Ureter (tissue), 1 donor: ENCODE results near the gene PTPRJ. TPM values are rescaled to one million over a fixed set of nuclear protein-coding genes. Genes with fewer than 3 reads are reported as not detected.
"Not testable (repeated sequence)": the region's sequence is repeated elsewhere in the genome, so short reads cannot be mapped to it uniquely, and the experiment has no call there.

Source experiments
- DNase-seq: peaks from one replicate; pipeline ENCODE4 v3.0.0-alpha.2; 2020; ENCODE audit warnings: low spot score
- total RNA-seq: library from RNA; stranded (reverse); gene quantifications from one replicate; pipeline ENCODE4 v1.2.4, GENCODE V29; 2023
- donor health status: DM: yes; HTN: yes; CAD: no.

The PTPRJ gene
- total RNA-seq, 1 donor from 2014 or later = 18.0 TPM

GRCh38 chr11:48161951-48162884 lies 181.9 kb downstream of the PTPRJ start:
- no peak for DNase-seq

- DNase-seq = no peak
Observed at GRCh38 chr11:48162885-48163268, 182.5 kb downstream of the PTPRJ start.

GRCh38 chr11:48163360-48164100 lies 183.2 kb downstream of the PTPRJ start:
- no peak for DNase-seq

DNA sequence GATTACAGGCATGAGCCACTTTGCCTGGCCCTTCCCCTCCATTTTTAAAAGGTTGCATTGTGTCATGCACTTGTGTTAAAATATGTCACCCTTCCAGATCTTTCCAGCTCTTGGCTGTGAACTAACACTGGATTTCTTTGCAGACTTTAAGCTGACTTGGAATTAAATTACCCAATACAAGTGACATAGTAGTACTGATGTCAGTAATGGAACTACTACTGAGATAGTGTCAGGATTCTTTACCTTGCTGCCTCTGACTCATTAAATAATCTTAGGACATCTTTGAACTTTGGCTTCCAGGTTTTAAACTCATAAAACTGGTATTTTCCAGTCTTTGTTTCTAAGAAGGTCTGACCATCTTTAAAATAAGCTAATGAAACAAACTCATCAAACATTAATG lies 184.5 kb downstream of the PTPRJ start:
- no peak for DNase-seq

DNA sequence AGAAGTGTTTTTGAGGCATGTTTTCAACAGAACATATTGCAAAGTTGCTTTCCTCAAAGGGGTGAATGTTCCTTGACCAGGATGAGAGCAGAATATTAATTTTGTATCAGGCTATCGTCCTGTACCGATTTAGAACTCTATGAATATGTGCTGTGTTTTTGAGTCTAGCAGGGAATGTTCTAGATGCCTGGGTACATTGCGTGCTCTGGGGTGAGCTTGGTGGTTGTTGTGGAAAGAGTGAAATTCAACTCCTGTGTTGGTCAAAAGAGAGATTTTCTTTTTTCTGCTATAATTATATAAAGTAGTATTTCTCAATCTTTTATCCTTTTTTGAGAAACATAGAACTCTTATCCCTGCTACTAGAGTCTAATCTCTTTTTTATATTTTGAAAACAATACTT lies 185.1 kb downstream of the PTPRJ start:
- DNase-seq = no peak

- DNase-seq = no peak
Observed at GRCh38 chr11:48167380-48167779, 187.0 kb downstream of the PTPRJ start.

GRCh38 chr11:48168815-48169214 lies 188.5 kb downstream of the PTPRJ start:
- no peak for DNase-seq

- no peak for DNase-seq
Observed at GRCh38 chr11:48169259-48169658, 188.9 kb downstream of the PTPRJ start.

- no peak for DNase-seq
Observed at GRCh38 chr11:48169717-48170116, 189.4 kb downstream of the PTPRJ start.

DNA sequence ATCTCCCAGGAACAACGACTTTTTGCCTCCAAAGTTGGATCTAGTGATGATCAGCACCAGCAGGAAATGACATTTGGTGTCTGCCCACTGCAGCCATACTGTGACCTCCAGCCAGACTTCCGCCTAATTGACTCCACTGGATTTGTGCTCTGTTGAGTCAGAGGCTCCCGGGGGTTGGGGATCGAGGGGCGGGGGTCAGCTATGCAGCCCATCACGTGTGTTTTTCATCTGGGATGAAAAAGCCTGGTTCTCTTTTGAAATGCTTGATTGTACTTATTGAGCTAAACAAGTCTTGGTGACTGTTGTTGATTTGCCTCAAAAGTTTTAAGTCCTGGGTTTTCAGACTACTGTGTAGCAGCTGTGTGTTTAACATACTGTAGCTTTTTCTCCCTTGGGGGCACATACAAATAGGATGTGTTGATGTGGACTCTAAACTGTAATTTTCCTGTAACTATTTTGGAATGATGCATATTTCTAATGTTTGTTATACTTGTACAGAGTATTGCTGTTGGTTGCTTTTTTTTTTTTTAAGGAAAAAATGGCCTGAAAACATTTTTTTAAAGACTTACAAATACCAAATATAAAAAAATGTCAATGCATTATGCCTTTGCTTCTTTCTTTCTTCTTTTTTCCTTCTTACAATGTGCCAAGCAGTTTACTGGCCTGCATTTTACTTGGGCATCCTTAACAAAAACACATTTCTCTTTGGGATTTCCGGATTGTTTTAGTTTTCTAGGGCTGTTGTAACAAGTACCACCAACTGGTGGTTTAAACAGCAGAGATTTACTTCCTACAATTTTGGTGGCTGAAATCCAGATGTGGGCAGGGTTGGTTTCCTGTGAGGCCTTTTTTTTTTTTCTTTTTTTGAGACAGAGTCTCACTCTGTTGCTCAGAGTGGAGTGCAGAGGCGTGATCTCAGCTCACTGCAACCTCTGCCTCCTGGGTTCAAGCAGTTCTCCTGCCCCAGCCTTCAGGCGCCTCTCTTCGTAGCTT lies 190.2 kb downstream of the PTPRJ start:
- DNase-seq = no peak

GRCh38 chr11:48172818-48173609 lies 192.7 kb downstream of the PTPRJ start:
- peak; percentile 52 for DNase-seq

DNA sequence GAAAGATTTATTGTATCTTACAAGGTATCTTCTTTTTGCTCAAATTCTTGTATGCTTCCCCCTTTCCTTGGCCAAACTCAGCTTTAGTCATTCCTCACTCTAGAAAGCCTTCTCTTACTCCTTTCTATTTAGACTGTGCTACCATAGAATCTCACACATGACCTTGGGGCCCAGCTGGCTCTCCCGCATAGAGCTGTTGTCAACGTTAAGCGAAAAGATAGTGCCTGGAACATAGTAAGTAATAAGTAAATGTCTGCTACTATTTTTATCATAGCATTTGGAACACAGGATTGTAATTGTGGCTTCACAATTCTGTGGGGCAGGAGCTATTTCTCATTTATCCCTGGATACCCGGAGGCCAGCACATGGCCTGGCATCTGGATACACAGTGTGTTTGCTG lies 197.3 kb downstream of the PTPRJ start:
- no peak for DNase-seq

DNA sequence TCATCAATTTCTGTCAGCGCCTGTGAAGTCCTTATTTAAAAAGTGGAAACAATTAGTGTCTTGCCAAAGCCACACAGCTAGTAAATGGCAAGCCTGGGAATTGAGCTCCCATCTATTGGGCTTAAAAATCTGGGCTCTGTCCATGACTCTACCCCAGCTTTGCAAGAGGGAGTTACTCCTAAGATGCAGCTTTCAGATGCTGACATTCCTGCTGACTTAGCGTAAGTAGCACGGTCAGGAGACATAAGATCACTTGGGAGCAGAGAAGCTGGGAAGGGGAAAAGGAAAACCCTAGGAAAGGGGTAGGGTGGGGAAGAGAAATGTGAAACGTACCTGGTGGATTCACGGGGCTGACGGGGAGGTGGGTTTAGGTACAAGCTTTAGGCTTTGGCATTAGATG lies 200.3 kb downstream of the PTPRJ start:
- no peak for DNase-seq

GRCh38 chr11:48182860-48183526 lies 202.6 kb downstream of the PTPRJ start:
- no peak for DNase-seq

GRCh38 chr11:48184452-48184851 lies 204.1 kb downstream of the PTPRJ start:
- no peak for DNase-seq

GRCh38 chr11:48190906-48191654 lies 210.7 kb downstream of the PTPRJ start:
- DNase-seq = not testable (repeated sequence)

- no peak for DNase-seq
Observed at GRCh38 chr11:48193876-48194275, 213.5 kb downstream of the PTPRJ start.

DNA sequence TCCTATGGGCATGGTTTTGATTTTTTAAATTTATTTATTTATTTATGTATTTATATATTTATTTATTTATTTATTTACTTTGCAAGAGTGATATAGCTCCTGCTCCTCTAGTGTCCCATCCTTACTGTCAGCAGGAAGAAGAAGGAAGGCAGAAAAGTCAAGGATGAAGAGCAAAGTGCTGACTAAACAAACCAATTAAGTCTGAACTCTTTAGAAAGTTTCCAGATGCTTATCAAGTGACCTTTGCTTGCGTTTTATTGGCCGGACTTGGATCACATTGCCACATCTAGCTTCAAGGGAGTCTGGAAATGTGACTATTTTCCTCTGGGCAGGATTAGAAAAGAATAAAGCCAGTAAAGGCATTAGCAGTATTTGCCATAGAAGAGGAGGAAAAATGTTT lies 227.5 kb downstream of the PTPRJ start:
- DNase-seq = no peak

GRCh38 chr11:48210052-48210451 lies 229.7 kb downstream of the PTPRJ start:
- DNase-seq = no peak

- DNase-seq = no peak
Observed at GRCh38 chr11:48216510-48216909, 236.2 kb downstream of the PTPRJ start, which contains the start of gene OR4B1. OR4B1 (plus strand) TSS chr11:48216810; CDS start chr11:48216810, 0 bp downstream.
